Measurements from ENCODE around the gene RPL9. TPM values are rescaled to one million over a fixed set of nuclear protein-coding genes. Genes with fewer than 3 reads are reported as not detected.
A peak's percentile ranks its signal among the peaks of the same experiment; 100 is the strongest.

The RPL9 gene
- total RNA-seq, 1 experiment from 2014 or later: 971 TPM

GRCh38 chr4:39410415-39410814 lies 48.3 kb downstream of the RPL9 start:
- Histone ChIP-seq H3K27ac (ENCODE audit: low read depth, low read length, poor library complexity, severe bottlenecking) (no peak overlapping the region), H3K36me3 (ENCODE audit: insufficient read depth, low read length, poor library complexity, severe bottlenecking) (no peaks in the 10 kb centered on the region), H3K4me3 (ENCODE audit: low read depth, low read length, poor library complexity, severe bottlenecking) (no peak overlapping the region), H3K27me3 (replicated peaks; ENCODE audit: insufficient read depth, low read depth, low read length, poor library complexity) (no peaks in the 10 kb centered on the region), H3K4me1 (ENCODE audit: insufficient read depth, low read length, poor library complexity, severe bottlenecking) (no peaks in the 10 kb centered on the region), H3K9me3 (ENCODE audit: low read depth, low read length, poor library complexity, severe bottlenecking) (no peaks in the 10 kb centered on the region)
- DNase-seq (ENCODE audit: low spot score): no peak
- TF ChIP-seq EZH2 (IDR thresholded peaks at IDR 0.05; ENCODE audit: borderline replicate concordance, low read depth, low read length, poor library complexity, severe bottlenecking): no peak
- peak; percentile 46 for TF ChIP-seq CTCF (conservative IDR thresholded peaks at IDR 0.05; ENCODE audit: low read depth, low read length)
- ChIA-PET POLR2A (ENCODE audit: low non-redundant PET) (no interaction called here), CTCF (no interaction called here)
- BruUV-seq (replicated peaks): no TSS peak
- intact Hi-C loops (cut with micrococcal nuclease; ENCODE audit: unreplicated experiment): no loop called here

GRCh38 chr4:39407584-39407885 lies 51.2 kb downstream of the RPL9 start:
- no peaks in the 10 kb centered on the region for H3K27me3 ChIP-seq (replicated peaks; ENCODE audit: insufficient read depth, low read depth, low read length, poor library complexity)
- H3K9me3 ChIP-seq (ENCODE audit: low read depth, low read length, poor library complexity, severe bottlenecking): no peaks in the 10 kb centered on the region
- TF ChIP-seq CTCF (conservative IDR thresholded peaks at IDR 0.05; ENCODE audit: low read depth, low read length) (no peak), EZH2 (IDR thresholded peaks at IDR 0.05; ENCODE audit: borderline replicate concordance, low read depth, low read length, poor library complexity, severe bottlenecking) (no peak)
- BruUV-seq (replicated peaks): no TSS peak
- DNase-seq (ENCODE audit: low spot score): no peak
- ChIA-PET POLR2A (ENCODE audit: low non-redundant PET) (no interaction called here), CTCF (no interaction called here)
- no peak overlapping the region for H3K27ac ChIP-seq (ENCODE audit: low read depth, low read length, poor library complexity, severe bottlenecking)
- intact Hi-C loops (cut with micrococcal nuclease; ENCODE audit: unreplicated experiment): no loop called here
- H3K4me1 ChIP-seq (ENCODE audit: insufficient read depth, low read length, poor library complexity, severe bottlenecking): no peaks in the 10 kb centered on the region
- H3K36me3 ChIP-seq (ENCODE audit: insufficient read depth, low read length, poor library complexity, severe bottlenecking): no peaks in the 10 kb centered on the region
- H3K4me3 ChIP-seq (ENCODE audit: low read depth, low read length, poor library complexity, severe bottlenecking): no peak overlapping the region

- no peak for TF ChIP-seq EZH2 (IDR thresholded peaks at IDR 0.05; ENCODE audit: borderline replicate concordance, low read depth, low read length, poor library complexity, severe bottlenecking)
- no peak for TF ChIP-seq CTCF (conservative IDR thresholded peaks at IDR 0.05; ENCODE audit: low read depth, low read length)
- DNase-seq (ENCODE audit: low spot score): no peak
- POLR2A ChIA-PET (ENCODE audit: low non-redundant PET): no interaction called here
- BruUV-seq (replicated peaks): no TSS peak
- H3K27ac ChIP-seq (ENCODE audit: low read depth, low read length, poor library complexity, severe bottlenecking): no peak within 1 kb of the TSS
- no peaks in the 10 kb centered on the region for H3K4me1 ChIP-seq (ENCODE audit: insufficient read depth, low read length, poor library complexity, severe bottlenecking)
- H3K9me3 ChIP-seq (ENCODE audit: low read depth, low read length, poor library complexity, severe bottlenecking): no peaks in the 10 kb centered on the region
- CTCF ChIA-PET: no interaction called here
- H3K27me3 ChIP-seq (replicated peaks; ENCODE audit: insufficient read depth, low read depth, low read length, poor library complexity): no peaks in the 10 kb centered on the region
- intact Hi-C loops (cut with micrococcal nuclease; ENCODE audit: unreplicated experiment): no loop called here
- no peaks in the 10 kb centered on the region for H3K36me3 ChIP-seq (ENCODE audit: insufficient read depth, low read length, poor library complexity, severe bottlenecking)
- H3K4me3 ChIP-seq (ENCODE audit: low read depth, low read length, poor library complexity, severe bottlenecking): no peak within 1 kb of the TSS
Measured at GRCh38 chr4:39406763-39407583, 51.7 kb downstream of the RPL9 start, which contains the start of gene KLB. TSS of gene KLB (plus strand) at chr4:39406930. CDS start at chr4:39406950, 20 bp downstream.

Small RNA genes lying within 50 kb of the gene (microRNA-seq; reads per million reads assigned to microRNA genes)
- gene MIR5591: not detected

Other genes starting within 250 kb of the RPL9 start
- 71.8 and 76.0 TPM in 2 replicates for gene RFC1, start 92.6 kb downstream of the RPL9 start, total RNA-seq (2021)
- not detected in 2 replicates for gene KLB, start 52.0 kb downstream of the RPL9 start, total RNA-seq (2021)
- gene LIAS, start 134 bp upstream of the RPL9 start, total RNA-seq (2021): 17.6 and 19.1 TPM in 2 replicates
- 52.5 and 62.1 TPM in 2 replicates for gene UGDH, start 68.5 kb upstream of the RPL9 start, total RNA-seq (2021)
- 14.4 and 14.5 TPM in 2 replicates for gene SMIM14, start 179.9 kb upstream of the RPL9 start, total RNA-seq (2021)
- 137 and 138 TPM in 2 replicates for gene UBE2K, start 239.2 kb upstream of the RPL9 start, total RNA-seq (2021)